WTC11 (cell line): ENCODE results near the gene BOLA2B. TPM values are rescaled to one million over a fixed set of nuclear protein-coding genes. Genes with fewer than 3 reads are reported as not detected.
"Not testable (repeated sequence)": the region's sequence is repeated elsewhere in the genome, so short reads cannot be mapped to it uniquely, and the experiment has no call there.

Experiments used
- ATAC-seq: fragments of 200-7000 bp; cut with Tn5 transposase; 2 replicates; pipeline ENCODE4 v1.10.0; 2021; ENCODE audit warnings: mild to moderate bottlenecking, moderate library complexity
- Bru-seq: library from RNA; stranded (reverse); fragments of 400-500 nt; gene quantifications from one replicate; lab custom pipeline; 2021; lab: Mats Ljungman, UMichigan
- CTCF ChIA-PET: fragments of 300-600 bp; sonication (Branson Sonifier 250); formaldehyde crosslinking; loops from one replicate; lab custom pipeline; 2021; ENCODE audit warnings: antibody characterized with exemption; lab: Charles Lee
- POLR2A ChIA-PET: fragments of 350-600 bp; sonication (Branson Sonifier 250); formaldehyde crosslinking; loops from one replicate; lab custom pipeline; 2021; ENCODE audit warnings: antibody characterized with exemption; lab: Charles Lee
- DNase-seq: peaks from one replicate; pipeline ENCODE4 v3.0.0; 2021; ENCODE audit warnings: low spot score
- H3K27ac Mint-ChIP-seq: 2 replicates; pipeline ENCODE4 v1.8.0; 2021; ENCODE audit warnings: mixed read lengths
- H3K27me3 Mint-ChIP-seq: 2 replicates; pipeline ENCODE4 v1.8.0; 2021; ENCODE audit warnings: low read depth, mild to moderate bottlenecking, moderate library complexity, mixed read lengths
- H3K36me3 Mint-ChIP-seq: 2 replicates; pipeline ENCODE4 v1.8.0; 2021; ENCODE audit warnings: mixed read lengths
- H3K4me1 Mint-ChIP-seq: 2 replicates; pipeline ENCODE4 v1.8.0; 2022; ENCODE audit warnings: mixed read lengths
- H3K4me3 Mint-ChIP-seq: 2 replicates; pipeline ENCODE4 v1.8.0; 2021; ENCODE audit warnings: mild to moderate bottlenecking, moderate library complexity, mixed read lengths
- H3K9me3 Mint-ChIP-seq: 2 replicates; pipeline ENCODE4 v1.8.0; 2021; ENCODE audit warnings: mixed read lengths
- long read RNA-seq, 3 experiments: library from RNA in 1 of 3; library from capped mRNA in 1 of 3; library from polyadenylated mRNA in 1 of 3; unstranded in 2 of 3; stranded (forward) in 1 of 3; transcript quantifications; one replicate each; pipeline ENCODE4 v2.0.0, GENCODE V29; 2021
- total RNA-seq: library from RNA; stranded (reverse); gene quantifications from 3 replicates; pipeline ENCODE4 v1.2.3, GENCODE V29; 2021

BOLA2B gene
- total RNA-seq (191 to 206 TPM (median 192 TPM) in 3 replicates), Bru-seq, nascent RNA (percentile 16 among the genes with signal in this experiment)
- long read RNA-seq, experiment 1, transcript BOLA2B-201 (3 exons, 1,012 nt) = major isoform, 41 of 45 reads
- long read RNA-seq, experiment 1, partial matches to known transcripts = 0 of 45 reads
- long read RNA-seq, experiment 1, other reads (novel, unspliced or antisense) = 1 of 45 reads
- long read RNA-seq, experiment 2, transcript BOLA2B-201 (3 exons, 1,012 nt) = major isoform, 84 of 92 reads
- long read RNA-seq, experiment 2, partial matches to known transcripts = 1 of 92 reads
- long read RNA-seq, experiment 2, other reads (novel, unspliced or antisense) = 6 of 92 reads
- long read RNA-seq, experiment 3, transcript BOLA2B-201 (3 exons, 1,012 nt) = major isoform, 6 of 6 reads
- long read RNA-seq, experiment 3, partial matches to known transcripts = 0 of 6 reads
- long read RNA-seq, experiment 3, other reads (novel, unspliced or antisense) = 0 of 6 reads

DNA sequence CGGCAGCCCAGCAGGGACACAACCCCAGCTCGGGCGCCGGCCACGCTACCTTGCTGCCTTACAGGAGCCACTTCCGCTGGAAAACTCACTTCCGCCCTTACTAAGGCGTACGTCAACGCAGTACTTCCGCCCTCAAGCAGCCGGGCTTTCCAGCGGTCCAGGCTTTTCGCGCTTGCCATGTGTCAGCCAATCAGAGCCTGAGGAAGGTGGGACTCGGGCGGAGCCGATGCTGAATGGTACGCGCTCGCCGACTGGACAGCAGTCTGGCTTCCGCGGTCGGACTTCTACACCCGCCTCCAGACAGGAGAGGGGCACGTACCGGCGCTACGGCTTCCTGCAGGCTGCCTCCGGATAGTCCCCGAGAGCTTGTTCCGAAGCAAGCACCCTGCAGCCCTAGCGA is at the start of gene BOLA2B, which contains the start of gene SLX1A:
Gene BOLA2B, minus strand, starts transcription at position 52 of the 400 bp plus-strand sequence. CDS start 71 bp downstream, outside the sequence.
Gene SLX1A, plus strand, starts transcription at position 261 of the 400 bp plus-strand sequence. CDS start 210 bp downstream, outside the sequence.
- H3K27me3 Mint-ChIP-seq, H3K9me3 Mint-ChIP-seq, POLR2A ChIA-PET, H3K27ac Mint-ChIP-seq, H3K36me3 Mint-ChIP-seq, DNase-seq, H3K4me1 Mint-ChIP-seq, H3K4me3 Mint-ChIP-seq, CTCF ChIA-PET: not testable (repeated sequence)
- peak; percentile 90 for ATAC-seq

DNA sequence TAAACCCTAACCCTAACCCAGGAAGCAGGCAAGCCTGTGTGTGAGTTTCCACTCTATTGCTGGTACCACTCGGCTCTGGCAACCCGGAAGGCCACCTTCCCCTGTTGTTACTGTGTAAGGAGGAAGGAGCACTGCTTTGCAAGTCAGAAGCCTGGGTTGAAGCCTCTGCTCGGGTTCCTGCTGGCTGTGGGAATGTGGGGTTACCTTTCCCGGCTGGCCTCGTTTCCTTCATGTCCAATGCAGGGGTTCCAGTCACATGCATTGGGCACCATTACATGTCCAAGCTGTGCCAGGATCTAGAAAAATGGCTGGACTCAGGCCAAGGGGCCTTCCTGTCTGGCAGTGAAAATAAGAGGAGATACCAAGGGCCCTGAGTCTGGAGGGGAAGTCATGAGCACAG is 23.6 kb upstream of the BOLA2B start:
- H3K27me3 Mint-ChIP-seq, H3K4me1 Mint-ChIP-seq, H3K27ac Mint-ChIP-seq, CTCF ChIA-PET, H3K36me3 Mint-ChIP-seq, POLR2A ChIA-PET, H3K4me3 Mint-ChIP-seq, ATAC-seq, H3K9me3 Mint-ChIP-seq: not testable (repeated sequence)
- peak; percentile 3 for DNase-seq

DNA sequence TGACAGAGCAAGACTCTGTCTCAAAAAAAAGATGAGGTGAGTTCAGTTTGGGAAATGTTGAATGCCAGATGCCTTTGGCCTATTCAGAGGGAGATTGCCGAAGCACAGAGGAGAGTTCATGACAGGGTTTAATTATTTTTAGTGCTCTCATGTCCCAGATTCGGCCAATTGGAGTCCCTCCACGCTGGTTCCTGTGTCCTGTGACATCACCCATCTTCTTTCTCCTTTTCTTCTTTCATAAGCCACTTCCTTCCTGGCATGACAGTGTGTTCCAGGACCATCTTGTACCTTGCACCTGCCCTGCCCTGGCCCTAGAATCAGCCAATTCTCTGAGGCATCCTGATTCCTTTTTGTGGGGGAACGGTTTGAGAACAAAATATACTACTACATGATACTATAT is 17.9 kb upstream of the BOLA2B start:
- H3K27me3 Mint-ChIP-seq, H3K9me3 Mint-ChIP-seq, H3K4me3 Mint-ChIP-seq, ATAC-seq, H3K4me1 Mint-ChIP-seq, H3K36me3 Mint-ChIP-seq, DNase-seq, CTCF ChIA-PET, H3K27ac Mint-ChIP-seq, POLR2A ChIA-PET: not testable (repeated sequence)

DNA sequence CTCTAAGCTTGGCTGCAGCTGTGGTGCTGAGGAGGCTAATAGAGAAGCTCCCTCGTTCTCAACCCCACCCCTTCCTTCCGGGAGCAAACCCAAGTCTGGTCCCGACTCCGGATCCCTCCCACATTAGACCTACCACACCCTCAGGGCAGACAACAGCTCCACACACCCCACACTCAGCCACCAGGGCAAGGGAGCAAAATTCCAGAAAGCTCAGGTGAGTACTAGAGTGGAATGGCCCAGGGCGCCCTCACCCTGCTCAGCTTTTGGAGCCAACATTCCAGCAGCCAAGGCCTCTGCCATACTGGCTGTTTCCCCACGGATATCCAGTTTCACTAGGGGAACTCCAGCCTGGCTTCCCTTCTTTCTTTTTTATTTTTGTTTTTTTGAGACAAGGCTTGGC is 15.6 kb upstream of the BOLA2B start:
- H3K27ac Mint-ChIP-seq, H3K4me1 Mint-ChIP-seq, H3K27me3 Mint-ChIP-seq, ATAC-seq, H3K9me3 Mint-ChIP-seq, DNase-seq, H3K4me3 Mint-ChIP-seq, POLR2A ChIA-PET, H3K36me3 Mint-ChIP-seq, CTCF ChIA-PET: not testable (repeated sequence)

DNA sequence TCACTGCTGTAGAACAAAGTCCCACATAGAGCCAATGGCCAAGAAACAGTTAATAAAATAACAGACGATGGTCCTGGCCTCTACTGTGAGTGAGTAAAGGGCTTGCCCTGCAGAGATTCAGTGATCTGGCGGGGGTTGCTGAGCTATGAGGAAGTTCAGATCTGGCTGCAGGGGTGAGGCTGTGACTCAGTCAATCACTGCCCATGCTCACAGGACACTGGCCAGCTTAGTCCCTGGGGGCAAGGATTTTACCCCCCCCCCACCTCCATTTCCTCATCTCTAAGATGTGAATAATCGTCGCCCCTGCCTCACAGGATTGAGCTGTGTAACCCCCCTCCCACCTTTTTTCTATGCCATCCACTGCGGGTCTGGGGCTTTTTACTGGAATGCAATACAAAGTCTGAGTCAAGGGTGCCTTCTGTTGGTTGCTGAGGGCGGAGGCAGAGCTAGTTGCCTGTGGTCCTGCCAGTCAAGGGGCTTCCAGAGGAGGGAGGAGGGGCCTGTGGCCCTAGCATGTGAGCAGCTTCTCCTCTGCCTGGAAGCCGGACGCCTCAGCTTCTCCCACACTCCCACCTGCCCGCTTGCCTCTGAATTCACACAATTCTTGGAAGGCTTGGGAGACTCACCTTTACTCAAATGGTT is 13.7 kb upstream of the BOLA2B start:
- DNase-seq, CTCF ChIA-PET, H3K9me3 Mint-ChIP-seq, H3K4me3 Mint-ChIP-seq, H3K4me1 Mint-ChIP-seq, POLR2A ChIA-PET, H3K27me3 Mint-ChIP-seq, H3K27ac Mint-ChIP-seq, H3K36me3 Mint-ChIP-seq: not testable (repeated sequence)
- peak; percentile 84 for ATAC-seq

DNA sequence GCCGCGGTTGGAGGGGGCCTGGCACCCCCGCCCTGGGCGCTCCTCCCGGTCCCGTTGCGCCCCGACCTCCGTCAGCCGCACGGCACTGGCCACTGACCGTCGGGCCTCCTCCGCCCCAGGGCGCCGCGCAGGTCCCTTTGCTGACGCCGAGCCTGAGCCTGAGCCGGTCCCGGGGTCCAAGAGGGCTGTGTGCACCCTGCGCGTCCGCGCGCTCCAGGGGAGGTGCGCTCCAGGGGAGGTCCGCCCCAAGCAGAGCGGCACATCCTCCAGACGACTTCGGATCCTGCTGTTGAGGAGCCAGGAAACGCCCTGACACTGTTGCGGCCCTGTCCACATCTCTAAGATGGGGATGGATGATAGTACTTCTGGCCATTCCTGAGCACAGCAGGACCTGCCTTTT is 12.8 kb upstream of the BOLA2B start:
- CTCF ChIA-PET, ATAC-seq, H3K4me3 Mint-ChIP-seq, H3K9me3 Mint-ChIP-seq, H3K36me3 Mint-ChIP-seq, H3K27me3 Mint-ChIP-seq, H3K27ac Mint-ChIP-seq, DNase-seq, POLR2A ChIA-PET, H3K4me1 Mint-ChIP-seq: not testable (repeated sequence)

DNA sequence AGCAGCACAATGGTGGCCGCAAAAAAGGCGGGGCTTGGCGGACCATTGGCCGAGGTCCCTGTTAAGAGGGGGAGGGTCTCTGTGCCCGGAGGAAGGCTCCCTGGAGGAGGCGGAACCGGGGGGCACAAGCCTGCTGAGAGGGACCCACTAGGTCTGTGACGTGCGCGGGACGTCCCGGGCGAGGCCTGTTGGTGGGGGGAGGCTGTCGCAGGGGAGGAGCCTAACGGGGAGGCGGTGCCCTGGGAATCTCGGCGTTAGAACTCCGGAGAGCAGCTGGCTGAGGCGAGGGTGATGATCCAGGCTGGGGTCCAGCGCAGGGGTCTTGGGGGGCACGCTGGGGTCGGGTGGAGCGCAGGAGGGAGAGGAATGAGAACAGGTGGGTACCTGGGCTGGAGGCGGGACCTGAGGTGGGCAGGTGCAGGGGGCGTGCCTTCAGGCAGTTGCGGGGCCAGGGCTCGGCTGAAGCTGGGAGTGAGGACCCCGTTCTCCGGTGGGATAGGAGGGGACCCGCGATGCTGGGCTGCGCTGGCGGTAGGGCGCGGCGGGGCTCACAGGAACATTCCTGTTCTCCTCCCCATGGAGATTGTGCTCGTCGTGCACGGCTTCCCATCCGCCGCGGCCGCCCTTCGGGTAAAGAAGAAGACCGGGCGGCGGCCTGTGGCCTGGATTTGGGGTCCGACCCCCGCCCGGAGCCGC is 12.2 kb upstream of the BOLA2B start:
- H3K27ac Mint-ChIP-seq, H3K9me3 Mint-ChIP-seq, H3K27me3 Mint-ChIP-seq, CTCF ChIA-PET, H3K4me1 Mint-ChIP-seq, H3K36me3 Mint-ChIP-seq, POLR2A ChIA-PET, H3K4me3 Mint-ChIP-seq: not testable (repeated sequence)
- peak; percentile 58 for ATAC-seq
- DNase-seq = peak; percentile 35

DNA sequence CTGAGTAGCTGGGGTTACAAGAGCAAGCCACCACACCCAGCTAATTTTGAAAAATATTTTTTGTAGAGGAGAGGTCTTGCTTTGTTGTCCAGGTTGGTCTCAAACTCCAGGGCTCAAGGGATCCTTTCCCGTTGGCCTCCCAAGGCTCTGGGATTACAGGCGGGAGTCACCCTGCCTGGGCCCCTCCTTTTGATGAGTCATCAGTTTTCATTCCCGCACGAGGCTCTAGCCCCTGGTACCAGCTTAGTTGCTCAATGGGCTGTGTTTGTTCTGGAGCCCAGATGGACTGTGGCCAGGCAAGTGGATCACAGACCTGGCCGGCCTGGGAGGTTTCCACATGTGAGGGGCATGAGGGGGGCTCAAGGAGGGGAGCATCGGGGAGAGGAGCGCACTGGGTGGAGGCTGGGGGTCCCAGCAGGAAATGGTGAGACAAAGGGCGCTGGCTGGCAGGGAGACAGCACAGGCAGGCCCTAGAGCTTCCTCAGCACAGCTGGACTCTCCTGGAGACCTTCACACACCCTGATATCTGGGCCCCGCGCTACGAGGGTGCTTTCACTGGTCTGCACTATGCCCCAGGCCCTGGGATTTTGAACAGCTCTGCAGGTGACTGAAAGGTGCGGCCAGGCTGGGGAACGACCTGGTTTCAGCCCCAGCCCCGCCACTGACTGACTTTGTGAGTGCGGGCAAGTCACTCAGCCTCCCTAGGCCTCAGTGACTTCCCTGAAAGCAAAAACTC is 6.3 kb upstream of the BOLA2B start:
- H3K36me3 Mint-ChIP-seq, H3K27me3 Mint-ChIP-seq, DNase-seq, POLR2A ChIA-PET, H3K4me3 Mint-ChIP-seq, H3K9me3 Mint-ChIP-seq, CTCF ChIA-PET, H3K4me1 Mint-ChIP-seq, H3K27ac Mint-ChIP-seq: not testable (repeated sequence)
- peak; percentile 22 for ATAC-seq

DNA sequence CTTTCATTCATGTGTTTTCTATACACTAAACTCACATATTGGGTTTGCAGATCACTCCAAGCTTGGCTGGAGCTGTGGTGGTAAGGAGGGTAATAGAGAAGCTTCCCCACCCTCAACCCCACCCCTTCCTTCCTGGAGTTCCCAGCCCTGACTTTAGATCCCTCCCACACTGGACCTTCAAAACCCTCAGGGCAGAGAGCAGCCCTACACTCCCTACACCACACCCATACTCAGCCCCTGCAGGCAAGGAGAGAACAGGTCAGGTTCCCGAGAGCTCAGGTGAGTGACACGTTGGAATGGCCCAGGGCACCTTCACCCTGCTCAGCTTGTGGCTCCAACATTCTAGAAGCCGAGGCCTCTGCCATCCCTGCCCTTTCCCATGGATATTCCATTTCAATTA is 5.6 kb upstream of the BOLA2B start, which contains the start of gene SULT1A3:
Gene SULT1A3, plus strand, starts transcription at position 207 of the 400 bp plus-strand sequence. CDS start 1,474 bp downstream, outside the sequence.
- ATAC-seq = peak; percentile 54
- H3K9me3 Mint-ChIP-seq, H3K27me3 Mint-ChIP-seq, H3K27ac Mint-ChIP-seq, POLR2A ChIA-PET, H3K4me3 Mint-ChIP-seq, H3K36me3 Mint-ChIP-seq, CTCF ChIA-PET, H3K4me1 Mint-ChIP-seq, DNase-seq: not testable (repeated sequence)

DNA sequence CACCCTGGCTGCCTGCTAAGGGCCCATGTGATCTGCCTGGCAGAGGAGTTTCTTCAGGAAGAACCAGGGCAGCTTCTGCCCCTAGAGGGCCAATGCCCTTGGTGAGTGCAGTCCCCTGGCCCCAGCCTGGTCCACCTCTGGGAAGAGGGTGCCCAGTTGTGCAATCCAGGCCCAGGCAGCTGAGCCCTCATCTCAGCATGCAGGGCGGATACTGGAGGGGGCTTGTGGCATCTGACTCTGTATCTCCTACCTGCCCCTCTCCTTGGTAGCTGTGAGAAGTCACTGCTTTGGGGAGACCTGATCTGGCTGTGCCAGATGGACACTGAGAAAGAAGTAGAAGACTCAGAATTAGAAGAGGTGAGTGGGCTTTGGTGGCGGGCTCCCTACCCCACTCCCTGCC is 3.5 kb upstream of the BOLA2B start:
- H3K36me3 Mint-ChIP-seq, CTCF ChIA-PET, ATAC-seq, H3K9me3 Mint-ChIP-seq, H3K27ac Mint-ChIP-seq, DNase-seq, H3K27me3 Mint-ChIP-seq, H3K4me1 Mint-ChIP-seq, H3K4me3 Mint-ChIP-seq, POLR2A ChIA-PET: not testable (repeated sequence)

DNA sequence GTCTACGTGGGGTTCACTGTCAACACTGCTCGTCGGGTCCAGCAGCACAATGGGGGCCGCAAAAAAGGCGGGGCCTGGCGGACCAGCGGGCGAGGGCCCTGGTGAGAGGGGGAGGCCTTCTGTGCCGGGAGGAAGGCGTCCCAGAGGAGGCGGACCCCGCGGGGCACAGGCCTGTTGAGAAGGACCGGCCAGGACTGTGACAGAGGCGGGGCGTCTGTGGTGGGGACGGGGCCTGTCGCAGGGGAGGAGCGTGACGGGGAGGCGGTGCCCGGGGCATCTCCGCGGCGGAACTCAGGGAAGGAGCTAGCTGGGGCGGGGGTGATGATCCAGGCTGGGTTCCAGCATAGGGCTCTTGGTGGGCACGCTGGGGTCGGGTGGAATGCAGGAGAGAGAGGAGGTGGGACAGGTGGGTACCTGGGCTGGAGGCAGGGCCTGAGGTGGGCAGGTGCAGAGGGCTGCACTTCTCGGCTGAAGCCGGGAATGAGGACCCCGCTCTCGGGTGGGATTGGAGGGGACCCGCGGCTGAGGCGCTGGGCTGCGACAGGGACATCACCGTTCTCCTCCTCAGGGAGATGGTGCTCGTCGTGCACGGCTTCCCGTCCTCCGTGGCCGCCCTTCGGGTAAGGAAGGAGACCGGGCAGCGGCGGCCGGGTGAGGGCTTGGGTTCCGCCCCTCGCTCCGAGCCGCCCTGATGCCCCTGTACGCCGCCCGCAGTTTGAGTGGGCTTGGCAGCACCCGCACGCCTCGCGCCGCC is 883 bp upstream of the BOLA2B start:
- H3K27me3 Mint-ChIP-seq, H3K36me3 Mint-ChIP-seq, DNase-seq, H3K27ac Mint-ChIP-seq, H3K4me1 Mint-ChIP-seq, POLR2A ChIA-PET, H3K4me3 Mint-ChIP-seq, H3K9me3 Mint-ChIP-seq, CTCF ChIA-PET: not testable (repeated sequence)
- peak; percentile 74 for ATAC-seq
